ENCODE data around the gene ICAM1.
"Not testable (repeated sequence)": the region's sequence is repeated elsewhere in the genome, so short reads cannot be mapped to it uniquely, and the experiment has no call there.

ICAM1 gene

GRCh38 chr19:10270616-10271394, at the start of gene ICAM1:
Gene ICAM1, plus strand, starts transcription at chr19:10271120. Its CDS starts 40 bp downstream, at chr19:10271160.
- DNase-seq (ENCODE audit: low read depth) = no peak

- no peak for DNase-seq (ENCODE audit: low read depth)
Observed at GRCh38 chr19:10222201-10222890, 48.6 kb upstream of the ICAM1 start.

GRCh38 chr19:10223488-10224213, 47.3 kb upstream of the ICAM1 start:
- no peak for DNase-seq (ENCODE audit: low read depth)

- DNase-seq (ENCODE audit: low read depth) = no peak
Observed at GRCh38 chr19:10224337-10224736, 46.6 kb upstream of the ICAM1 start.

- no peak for DNase-seq (ENCODE audit: low read depth)
Observed at GRCh38 chr19:10226021-10226375, 44.9 kb upstream of the ICAM1 start.

GRCh38 chr19:10226376-10227025, 44.4 kb upstream of the ICAM1 start:
- DNase-seq (ENCODE audit: low read depth) = no peak

GRCh38 chr19:10227026-10227971, 43.6 kb upstream of the ICAM1 start:
- no peak for DNase-seq (ENCODE audit: low read depth)

- DNase-seq (ENCODE audit: low read depth) = no peak
Observed at GRCh38 chr19:10228393-10228792, 42.5 kb upstream of the ICAM1 start.

- DNase-seq (ENCODE audit: low read depth) = no peak
Observed at GRCh38 chr19:10228920-10229319, 42.0 kb upstream of the ICAM1 start.

- no peak for DNase-seq (ENCODE audit: low read depth)
Observed at GRCh38 chr19:10230173-10230860, 40.6 kb upstream of the ICAM1 start.

- DNase-seq (ENCODE audit: low read depth) = no peak
Observed at GRCh38 chr19:10230861-10231611, 39.9 kb upstream of the ICAM1 start, which contains the start of gene S1PR2. Gene S1PR2, minus strand, starts transcription at chr19:10231331. Its CDS starts 6,426 bp downstream, at chr19:10224905.

- DNase-seq (ENCODE audit: low read depth) = no peak
Observed at GRCh38 chr19:10231612-10232228, 39.2 kb upstream of the ICAM1 start.

- no peak for DNase-seq (ENCODE audit: low read depth)
Observed at GRCh38 chr19:10233946-10234345, 37.0 kb upstream of the ICAM1 start.

GRCh38 chr19:10235003-10235402, 35.9 kb upstream of the ICAM1 start:
- no peak for DNase-seq (ENCODE audit: low read depth)

GRCh38 chr19:10235409-10235808, 35.5 kb upstream of the ICAM1 start:
- DNase-seq (ENCODE audit: low read depth) = not testable (repeated sequence)

- DNase-seq (ENCODE audit: low read depth) = no peak
Observed at GRCh38 chr19:10237702-10238101, 33.2 kb upstream of the ICAM1 start.

GRCh38 chr19:10238172-10238783, 32.6 kb upstream of the ICAM1 start:
- no peak for DNase-seq (ENCODE audit: low read depth)

GRCh38 chr19:10241826-10242449, 29.0 kb upstream of the ICAM1 start:
- DNase-seq (ENCODE audit: low read depth) = not testable (repeated sequence)
